H9 (cell line): ENCODE results near the gene SIPA1. TPM values are rescaled to one million over a fixed set of nuclear protein-coding genes. Genes with fewer than 3 reads are reported as not detected.
"Not testable (repeated sequence)": the region's sequence is repeated elsewhere in the genome, so short reads cannot be mapped to it uniquely, and the experiment has no call there.

ENCODE experiments used
- DNase-seq: peaks from one replicate; pipeline ENCODE4 v3.0.0-alpha.2; 2017
- H2AFZ ChIP-seq: one replicate; pipeline ENCODE4 v1.6.1; 2013; ENCODE audit warnings: mild to moderate bottlenecking, low read length, control low read depth, moderate library complexity
- H2AK5ac ChIP-seq: 2 replicates; pipeline ENCODE4 v1.6.1; 2013; ENCODE audit warnings: low read length, control low read depth, mixed read lengths; ENCODE audit not compliant: insufficient read length
- H2BK120ac ChIP-seq: one replicate; pipeline ENCODE4 v1.6.1; 2013; ENCODE audit warnings: low read depth, mild to moderate bottlenecking, low read length, control low read depth, inconsistent platforms; ENCODE audit not compliant: poor library complexity, severe bottlenecking
- H2BK12ac ChIP-seq: 2 replicates; pipeline ENCODE4 v1.6.1; 2013; ENCODE audit warnings: low read length, control low read depth, mixed read lengths, low read depth; ENCODE audit not compliant: insufficient read length
- H2BK15ac ChIP-seq: 2 replicates; pipeline ENCODE4 v1.6.1; 2013; ENCODE audit warnings: low read depth, low read length, control low read depth
- H2BK20ac ChIP-seq: one replicate; pipeline ENCODE4 v1.6.1; 2013; ENCODE audit warnings: low read depth, mild to moderate bottlenecking, low read length, control low read depth, inconsistent platforms; ENCODE audit not compliant: poor library complexity, severe bottlenecking
- H2BK5ac ChIP-seq: 2 replicates; pipeline ENCODE4 v1.6.1; 2013; ENCODE audit warnings: low read length, control low read depth, mixed read lengths; ENCODE audit not compliant: insufficient read length
- H3K14ac ChIP-seq: 2 replicates; pipeline ENCODE4 v1.6.1; 2013; ENCODE audit warnings: low read length, control low read depth; ENCODE audit not compliant: insufficient read depth
- H3K18ac ChIP-seq: 2 replicates; pipeline ENCODE4 v1.6.1; 2013; ENCODE audit warnings: low read depth, mild to moderate bottlenecking, mixed read lengths, low read length, control low read depth; ENCODE audit not compliant: insufficient read length
- H3K23ac ChIP-seq: 2 replicates; pipeline ENCODE4 v1.6.1; 2013; ENCODE audit warnings: low read length, control low read depth, mixed read lengths, low read depth; ENCODE audit not compliant: insufficient read length
- H3K23me2 ChIP-seq: 2 replicates; pipeline ENCODE4 v1.6.1; 2013; ENCODE audit warnings: low read depth, mild to moderate bottlenecking, mixed read lengths, low read length, control low read depth; ENCODE audit not compliant: insufficient read length, poor library complexity, severe bottlenecking
- H3K27ac ChIP-seq: 2 replicates; pipeline ENCODE4 v1.5.1; 2013; ENCODE audit warnings: low read length, control low read depth, mixed read lengths, low read depth; ENCODE audit not compliant: insufficient read length
- H3K27me3 ChIP-seq: 2 replicates; pipeline ENCODE4 v1.6.1; 2013; ENCODE audit warnings: low read length, control low read depth, inconsistent platforms; ENCODE audit not compliant: insufficient read depth
- H3K4ac ChIP-seq: 2 replicates; pipeline ENCODE4 v1.6.1; 2013; ENCODE audit warnings: low read depth, mild to moderate bottlenecking, control low read depth, inconsistent platforms, low read length, moderate library complexity
- H3K4me1 ChIP-seq: 2 replicates; pipeline ENCODE4 v1.6.1; 2013; ENCODE audit warnings: low read length, control low read depth, inconsistent platforms; ENCODE audit not compliant: insufficient read depth
- H3K4me2 ChIP-seq: 2 replicates; pipeline ENCODE4 v1.6.1; 2013; ENCODE audit warnings: low read length, control low read depth, mixed read lengths; ENCODE audit not compliant: insufficient read length, insufficient read depth
- H3K56ac ChIP-seq: 2 replicates; pipeline ENCODE4 v1.6.1; 2013; ENCODE audit warnings: low read depth, mild to moderate bottlenecking, mixed read lengths, low read length, control low read depth; ENCODE audit not compliant: insufficient read length
- H3K79me1 ChIP-seq: 2 replicates; pipeline ENCODE4 v1.6.1; 2013; ENCODE audit warnings: low read depth, mild to moderate bottlenecking, moderate library complexity, low read length, control low read depth, inconsistent platforms; ENCODE audit not compliant: insufficient read depth, poor library complexity, severe bottlenecking
- H3K79me2 ChIP-seq: 2 replicates; pipeline ENCODE4 v1.6.1; 2013; ENCODE audit warnings: low read length, control low read depth, inconsistent platforms; ENCODE audit not compliant: insufficient read depth
- H3K9ac ChIP-seq: 2 replicates; pipeline ENCODE4 v1.6.1; 2013; ENCODE audit warnings: low read length, control low read depth, mixed read lengths; ENCODE audit not compliant: insufficient read length; ENCODE audit errors: extremely low read depth
- H3K9me3 ChIP-seq: one replicate; pipeline ENCODE4 v1.6.1; 2013; ENCODE audit warnings: low read depth, low read length, inconsistent platforms; ENCODE audit not compliant: control insufficient read depth
- H3T11ph ChIP-seq: one replicate; pipeline ENCODE4 v1.6.1; 2013; ENCODE audit warnings: mild to moderate bottlenecking, low read length, control low read depth, inconsistent platforms
- H4K20me1 ChIP-seq: one replicate; pipeline ENCODE4 v1.6.1; 2013; ENCODE audit not compliant: control insufficient read depth, insufficient read length, insufficient read depth
- H4K5ac ChIP-seq: 2 replicates; pipeline ENCODE4 v1.6.1; 2013; ENCODE audit warnings: low read depth, mild to moderate bottlenecking, mixed read lengths, low read length, control low read depth; ENCODE audit not compliant: insufficient read length
- H4K8ac ChIP-seq: replicated peaks from 2 replicates; pipeline ENCODE4 v1.6.1; 2013; ENCODE audit warnings: low read length, control low read depth, mixed read lengths, low read depth; ENCODE audit not compliant: insufficient read length
- H4K91ac ChIP-seq: 2 replicates; pipeline ENCODE4 v1.6.1; 2013; ENCODE audit warnings: low read depth, mild to moderate bottlenecking, moderate library complexity, mixed read lengths, low read length, control low read depth; ENCODE audit not compliant: insufficient read length
- H3K27ac Mint-ChIP-seq, 3 experiments: 2 replicates in 2 of 3; 3 replicates in 1 of 3; pipeline ENCODE4 v1.8.0; 2020 to 2021; ENCODE audit warnings: mixed read lengths in 3 of 3, mild to moderate bottlenecking in 1 of 3, moderate library complexity in 1 of 3
- H3K27me3 Mint-ChIP-seq: 2 replicates; pipeline ENCODE4 v1.8.0; 2021; ENCODE audit warnings: low read depth, mild to moderate bottlenecking, moderate library complexity, mixed read lengths
- H3K36me3 Mint-ChIP-seq, 3 experiments: 2 replicates in 2 of 3; 3 replicates in 1 of 3; pipeline ENCODE4 v1.8.0; 2020 to 2021; ENCODE audit warnings: low read depth in 3 of 3, mixed read lengths in 3 of 3; ENCODE audit not compliant: insufficient read depth in 1 of 3
- H3K4me1 Mint-ChIP-seq, 2 experiments: 2 replicates each; pipeline ENCODE4 v1.8.0; 2020; ENCODE audit warnings: mixed read lengths in 2 of 2
- H3K4me3 Mint-ChIP-seq, 2 experiments: 2 replicates in 1 of 2; 3 replicates in 1 of 2; pipeline ENCODE4 v1.8.0; 2020 to 2021; ENCODE audit warnings: mild to moderate bottlenecking in 2 of 2, mixed read lengths in 2 of 2, moderate library complexity in 1 of 2
- H3K9me3 Mint-ChIP-seq, 2 experiments: 2 replicates in 1 of 2; 3 replicates in 1 of 2; pipeline ENCODE4 v1.8.0; 2020; ENCODE audit warnings: mild to moderate bottlenecking in 2 of 2, mixed read lengths in 2 of 2, moderate library complexity in 1 of 2
- CTCF ChIP-seq: fragments of 200-600 bp; sonication (generic); conservative IDR thresholded peaks from 3 replicates; pipeline ENCODE4 v1.8.0; 2021; ENCODE audit warnings: antibody characterized with exemption, mild to moderate bottlenecking
- WGBS: extraction: QIAGEN DNeasy Blood & Tissue Kit; methylation state at CpG from one replicate; pipeline ENCODE4 v1.1.7; 2013; ENCODE audit warnings: missing lambda C conversion rate, low lambda C conversion rate, mixed read lengths; ENCODE audit not compliant: insufficient read length; ENCODE audit errors: extremely low coverage; 5-methylcytosine and 5-hydroxymethylcytosine counted together
- total RNA-seq: library from RNA; stranded (reverse); gene quantifications from 2 replicates; pipeline ENCODE4 v1.2.1, GENCODE V29; 2021

The SIPA1 gene
- total RNA-seq, 1 experiment from 2014 or later = 32.0 TPM

DNA sequence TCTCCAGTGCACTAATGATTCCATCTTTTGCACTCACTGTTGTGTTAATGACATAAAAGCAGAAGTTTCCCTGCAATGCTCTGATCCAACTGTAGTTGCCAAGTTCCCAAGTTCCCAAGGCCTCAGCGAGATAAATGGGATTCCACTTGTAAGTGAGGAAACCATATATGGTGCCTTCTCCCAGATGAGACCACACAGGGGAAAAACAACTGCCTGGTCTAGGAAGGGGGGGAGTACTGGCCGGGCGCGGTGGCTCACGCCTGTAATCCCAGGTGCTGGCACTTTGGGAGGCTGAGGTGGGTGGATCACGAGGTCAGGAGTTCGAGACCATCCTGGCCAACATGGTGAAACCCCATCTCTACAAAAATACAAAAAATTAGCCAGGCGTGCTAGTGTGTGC is 48.1 kb downstream of the SIPA1 start:
- Histone ChIP-seq H3K56ac (no peak overlapping the region), H3K4me1 (no peaks in the 10 kb centered on the region), H3K27ac (no peak overlapping the region), H3K27me3 (no peaks in the 10 kb centered on the region), H3K4ac (no peak overlapping the region), H2BK15ac (no peak overlapping the region), H3T11ph (no peak overlapping the region), H4K8ac (no peak overlapping the region), H3K23me2 (no peaks in the 10 kb centered on the region), H3K23ac (no peak overlapping the region), H2BK5ac (no peak overlapping the region), H4K20me1 (no peaks in the 10 kb centered on the region), H3K79me2 (no peaks in the 10 kb centered on the region), H4K91ac (no peak overlapping the region), H3K79me1 (no peaks in the 10 kb centered on the region), H4K5ac (no peak overlapping the region), H2BK20ac (no peak overlapping the region), H3K18ac (no peak overlapping the region), H2BK120ac (no peak overlapping the region), H3K14ac (no peak overlapping the region), H2AK5ac (no peak overlapping the region), H2BK12ac (no peak overlapping the region), H3K4me2 (no peak overlapping the region), H3K9ac (no peak overlapping the region), H2AFZ (no peak overlapping the region), H3K9me3 (no peaks in the 10 kb centered on the region)
- no peak overlapping the region for H3K27ac Mint-ChIP-seq
- DNase-seq = no peak
- no peak for TF ChIP-seq CTCF
- no peak overlapping the region for H3K4me3 Mint-ChIP-seq
- H3K27me3 Mint-ChIP-seq = peaks cover 20% of the 10 kb centered on the region
- no peaks in the 10 kb centered on the region for H3K9me3 Mint-ChIP-seq
- no CpG with 5 or more reads among the region's 8 CpGs for WGBS
- H3K4me1 Mint-ChIP-seq = peaks cover 2 to 10% of the 10 kb centered on the region in 2 experiments
- H3K36me3 Mint-ChIP-seq = no peaks in the 10 kb centered on the region

DNA sequence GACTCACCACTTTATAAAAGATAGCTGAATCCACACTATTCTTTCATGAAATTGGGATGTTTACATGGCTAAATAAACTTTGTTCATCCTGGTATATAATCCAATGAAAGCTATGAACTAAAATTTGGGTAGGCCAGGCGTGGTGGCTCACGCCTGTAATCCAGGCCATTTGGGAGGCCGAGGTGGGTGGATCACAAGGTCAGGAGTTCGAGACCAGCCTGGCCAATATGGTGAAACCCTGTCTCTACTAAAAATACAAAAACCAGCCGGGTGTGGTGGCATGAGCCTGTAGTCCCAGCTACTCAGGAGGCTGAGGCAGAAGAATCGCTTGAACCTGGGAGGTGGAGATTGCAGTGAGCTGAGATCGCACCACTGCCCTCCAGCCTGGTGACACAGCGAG is 53.9 kb downstream of the SIPA1 start:
- H4K20me1 ChIP-seq, H2BK5ac ChIP-seq: not testable (repeated sequence)

More for the DNA sequence above, 53.9 kb downstream of the SIPA1 start:
- not testable (repeated sequence) for H3K4me2 ChIP-seq, H2BK120ac ChIP-seq, H3K4me3 Mint-ChIP-seq, H4K8ac ChIP-seq, H2AFZ ChIP-seq, H2BK12ac ChIP-seq, H4K5ac ChIP-seq, H3T11ph ChIP-seq, H3K23ac ChIP-seq, H2BK15ac ChIP-seq, H3K27ac ChIP-seq, H3K4me1 ChIP-seq, H3K27ac Mint-ChIP-seq, H2AK5ac ChIP-seq, DNase-seq, H4K91ac ChIP-seq, H3K18ac ChIP-seq, H3K9me3 ChIP-seq, H3K4ac ChIP-seq, H3K79me1 ChIP-seq, H2BK20ac ChIP-seq, H3K56ac ChIP-seq, H3K36me3 Mint-ChIP-seq, H3K27me3 ChIP-seq, H3K27me3 Mint-ChIP-seq, H3K9me3 Mint-ChIP-seq, H3K9ac ChIP-seq, H3K14ac ChIP-seq, H3K79me2 ChIP-seq, H3K23me2 ChIP-seq
- no CpG with 5 or more reads among the region's 8 CpGs for WGBS
- peaks cover 10 to 13% of the 10 kb centered on the region in 2 experiments for H3K4me1 Mint-ChIP-seq
